ENCODE data around the gene TNFSF9.

DNA sequence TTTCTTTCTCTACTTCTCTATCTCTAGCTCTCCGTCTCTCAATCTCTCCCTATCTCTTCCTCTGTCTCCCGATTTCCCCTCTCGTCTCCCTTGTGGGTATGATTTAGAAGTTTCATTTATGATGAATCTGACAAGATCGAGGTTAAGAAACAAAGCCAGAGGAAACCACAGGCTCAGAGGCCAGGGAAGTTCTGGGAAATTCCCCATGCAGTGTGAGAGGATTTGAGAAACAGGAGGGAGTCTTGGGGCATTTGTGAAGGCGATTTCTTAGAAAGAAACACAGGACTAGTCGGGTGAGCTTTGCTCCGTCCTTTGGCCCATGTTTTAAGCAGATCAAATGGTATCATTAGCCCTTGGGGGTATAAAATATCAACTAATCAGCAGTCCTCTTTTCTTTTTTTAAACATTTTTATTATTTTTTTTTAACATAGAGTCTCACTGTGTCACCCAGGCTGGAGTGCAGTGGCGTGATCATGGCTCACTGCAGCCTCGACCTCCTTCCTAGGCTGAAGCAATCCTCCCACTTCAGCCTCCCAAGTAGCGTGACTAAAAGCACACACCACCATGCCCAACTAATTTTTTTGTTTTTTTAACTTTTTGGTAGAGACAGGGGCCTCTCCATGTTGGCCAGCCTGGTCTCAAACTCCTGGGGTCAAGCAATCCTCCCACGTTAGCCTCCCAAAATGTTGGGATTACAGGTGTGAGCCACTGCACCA is 25.8 kb downstream of the TNFSF9 start:
- TF ChIP-seq EP300 (IDR thresholded peaks at IDR 0.05) (no peak), POLR2A (IDR thresholded peaks at IDR 0.05) (no peak)
